ENCODE measurements around the gene CD3D.

The CD3D gene

GRCh38 chr11:118289401-118289800 lies 53.1 kb downstream of the CD3D start:
- no peak for DNase-seq (ENCODE audit: low read depth)
- in situ Hi-C loops (cut with HindIII; ENCODE audit: low sequenced_read_pairs): no loop called here
- TF ChIP-seq, protein P1, sequence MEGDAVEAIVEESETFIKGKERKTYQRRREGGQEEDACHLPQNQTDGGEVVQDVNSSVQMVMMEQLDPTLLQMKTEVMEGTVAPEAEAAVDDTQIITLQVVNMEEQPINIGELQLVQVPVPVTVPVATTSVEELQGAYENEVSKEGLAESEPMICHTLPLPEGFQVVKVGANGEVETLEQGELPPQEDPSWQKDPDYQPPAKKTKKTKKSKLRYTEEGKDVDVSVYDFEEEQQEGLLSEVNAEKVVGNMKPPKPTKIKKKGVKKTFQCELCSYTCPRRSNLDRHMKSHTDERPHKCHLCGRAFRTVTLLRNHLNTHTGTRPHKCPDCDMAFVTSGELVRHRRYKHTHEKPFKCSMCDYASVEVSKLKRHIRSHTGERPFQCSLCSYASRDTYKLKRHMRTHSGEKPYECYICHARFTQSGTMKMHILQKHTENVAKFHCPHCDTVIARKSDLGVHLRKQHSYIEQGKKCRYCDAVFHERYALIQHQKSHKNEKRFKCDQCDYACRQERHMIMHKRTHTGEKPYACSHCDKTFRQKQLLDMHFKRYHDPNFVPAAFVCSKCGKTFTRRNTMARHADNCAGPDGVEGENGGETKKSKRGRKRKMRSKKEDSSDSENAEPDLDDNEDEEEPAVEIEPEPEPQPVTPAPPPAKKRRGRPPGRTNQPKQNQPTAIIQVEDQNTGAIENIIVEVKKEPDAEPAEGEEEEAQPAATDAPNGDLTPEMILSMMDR (IDR thresholded peaks at IDR 0.05; ENCODE audit: low read depth, low read length, missing control alignments): no peak
- no peak overlapping the region for H3K4me3 ChIP-seq (ENCODE audit: low read depth, low read length)

Measured in astrocyte of the cerebellum (primary cell).